ENCODE data around the gene MT3. TPM values are rescaled to one million over a fixed set of nuclear protein-coding genes. Genes with fewer than 3 reads are reported as not detected.

The MT3 gene
- total RNA-seq, 4 donors from 2014 or later: not detected

- 67% methylated on average over 4 of the region's 4 CpGs for WGBS
- Histone ChIP-seq H3K27me3 (peaks cover 31% of the 10 kb centered on the region), H3K4me3 (no peak overlapping the region), H3K4me1 (peaks cover 12% of the 10 kb centered on the region), H3K9me3 (no peaks in the 10 kb centered on the region), H3K36me3 (no peaks in the 10 kb centered on the region), H3K27ac (no peak overlapping the region)
- no peak for DNase-seq (ENCODE audit: low spot score in 2 of 2)
- TF ChIP-seq POLR2AphosphoS5 (IDR thresholded peaks at IDR 0.05) (no peak), POLR2A (IDR thresholded peaks at IDR 0.05) (no peak)
Observed at GRCh38 chr16:56591377-56592060, 2.2 kb downstream of the MT3 start.

GRCh38 chr16:56593573-56594291 lies 4.4 kb downstream of the MT3 start:
- Histone ChIP-seq H3K9me3 (no peaks in the 10 kb centered on the region), H3K4me1 (peaks cover 12% of the 10 kb centered on the region), H3K27me3 (peaks cover 24% of the 10 kb centered on the region), H3K4me3 (no peak overlapping the region), H3K27ac (no peak overlapping the region), H3K36me3 (no peaks in the 10 kb centered on the region)
- TF ChIP-seq POLR2AphosphoS5 (IDR thresholded peaks at IDR 0.05) (no peak), EP300 (IDR thresholded peaks at IDR 0.05) (no peak), POLR2A (IDR thresholded peaks at IDR 0.05) (no peak), CTCF (IDR thresholded peaks at IDR 0.05) (no peak)
- no peak for DNase-seq (ENCODE audit: low spot score in 2 of 2)
- WGBS: 75% methylated on average over 6 of the region's 6 CpGs

- H3K4me3 ChIP-seq: no peak overlapping the region
- H3K27ac ChIP-seq: no peak overlapping the region
- H3K36me3 ChIP-seq: no peaks in the 10 kb centered on the region
- TF ChIP-seq POLR2AphosphoS5 (IDR thresholded peaks at IDR 0.05): no peak
- TF ChIP-seq CTCF (IDR thresholded peaks at IDR 0.05): no peak
- TF ChIP-seq POLR2A (IDR thresholded peaks at IDR 0.05): no peak
- no peak for TF ChIP-seq EP300 (IDR thresholded peaks at IDR 0.05)
- peaks cover 19% of the 10 kb centered on the region for H3K27me3 ChIP-seq
- H3K9me3 ChIP-seq: no peaks in the 10 kb centered on the region
- no peak for DNase-seq (ENCODE audit: low spot score in 2 of 2)
- peaks cover 7% of the 10 kb centered on the region for H3K4me1 ChIP-seq
- 88% methylated on average over 5 of the region's 5 CpGs for WGBS
Observed at GRCh38 chr16:56594292-56594619, 4.9 kb downstream of the MT3 start.

GRCh38 chr16:56600398-56600999 lies 11.2 kb downstream of the MT3 start:
- no peak for DNase-seq (ENCODE audit: low spot score in 2 of 2)
- WGBS: 31% methylated on average over 8 of the region's 8 CpGs
- Histone ChIP-seq H3K36me3 (no peaks in the 10 kb centered on the region), H3K27me3 (no peaks in the 10 kb centered on the region), H3K4me3 (no peak overlapping the region), H3K4me1 (peaks cover 7% of the 10 kb centered on the region), H3K9me3 (no peaks in the 10 kb centered on the region), H3K27ac (no peak overlapping the region)
- TF ChIP-seq CTCF (IDR thresholded peaks at IDR 0.05): peak; percentile 21 to 60
- TF ChIP-seq EP300 (IDR thresholded peaks at IDR 0.05): no peak

GRCh38 chr16:56601325-56601724 lies 12.0 kb downstream of the MT3 start:
- H3K4me1 ChIP-seq: peaks cover 16% of the 10 kb centered on the region
- no peak for DNase-seq (ENCODE audit: low spot score in 2 of 2)
- no peak overlapping the region for H3K27ac ChIP-seq
- H3K9me3 ChIP-seq: no peaks in the 10 kb centered on the region
- TF ChIP-seq POLR2A (IDR thresholded peaks at IDR 0.05) (no peak), CTCF (IDR thresholded peaks at IDR 0.05) (no peak), EP300 (IDR thresholded peaks at IDR 0.05) (no peak), POLR2AphosphoS5 (IDR thresholded peaks at IDR 0.05) (no peak)
- no peaks in the 10 kb centered on the region for H3K36me3 ChIP-seq
- WGBS: 78% methylated on average over 9 of the region's 9 CpGs
- H3K27me3 ChIP-seq: no peaks in the 10 kb centered on the region
- no peak overlapping the region for H3K4me3 ChIP-seq

All from suprapubic skin (tissue), 4 donors.